ENCODE results near the gene ICAM1. TPM values are rescaled to one million over a fixed set of nuclear protein-coding genes. Genes with fewer than 3 reads are reported as not detected.
A peak's percentile ranks its signal among the peaks of the same experiment; 100 is the strongest.

ICAM1 gene
- total RNA-seq, 1 donor from 2014 or later: 9.6 TPM

DNA sequence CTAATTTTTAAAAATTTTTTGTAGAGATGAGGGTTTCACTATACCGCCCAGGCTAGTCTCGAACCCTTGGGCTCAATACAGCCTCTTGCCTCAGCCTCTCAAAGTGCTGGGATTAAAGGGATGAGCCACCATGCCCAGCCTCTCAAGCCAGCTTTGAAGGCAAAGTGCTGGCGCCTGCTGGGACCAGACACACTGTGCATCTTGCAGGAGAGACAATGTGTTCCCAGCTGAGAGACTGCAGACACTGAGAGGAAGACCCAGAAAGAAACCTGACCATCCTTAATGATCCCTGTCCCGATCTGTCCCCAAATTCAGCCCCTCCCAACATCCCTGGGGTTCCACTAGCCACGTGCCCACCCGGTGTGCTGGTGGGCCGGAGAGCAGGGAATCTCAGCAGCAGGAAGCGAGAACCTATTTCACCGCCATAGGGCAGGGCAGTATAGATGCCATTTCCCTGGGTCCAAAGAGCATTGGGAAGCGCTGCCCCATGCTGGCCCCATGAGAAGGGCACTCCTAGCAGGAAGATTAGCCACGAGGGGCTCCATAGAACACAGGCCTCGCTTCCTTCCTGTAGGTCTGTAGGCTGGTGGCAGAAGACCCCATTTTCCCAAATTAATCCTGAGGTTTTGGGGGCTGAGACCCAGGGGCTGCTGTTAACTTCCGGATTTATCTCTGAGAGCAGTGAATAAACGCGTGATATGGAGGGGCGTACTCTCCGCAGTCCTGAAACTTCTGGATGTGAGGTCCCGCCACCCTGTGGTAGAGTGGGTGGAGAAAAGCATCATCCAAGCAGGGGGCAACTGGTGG lies 61.4 kb downstream of the ICAM1 start:
- no peaks in the 10 kb centered on the region for H3K9me3 Mint-ChIP-seq
- peaks cover 3% of the 10 kb centered on the region for H3K36me3 Mint-ChIP-seq
- no peaks in the 10 kb centered on the region for H3K27me3 Mint-ChIP-seq (ENCODE audit: low read depth)
- H3K27ac Mint-ChIP-seq: peak overlapping the region; percentile 97
- H3K4me3 Mint-ChIP-seq: peak overlapping the region; percentile 96
- DNase-seq (ENCODE audit: low spot score in 2 of 2, unreplicated experiment in 2 of 2): no peak
- H3K4me1 Mint-ChIP-seq: peaks cover 23% of the 10 kb centered on the region
- no peak for TF ChIP-seq CTCF (IDR thresholded peaks at IDR 0.05; ENCODE audit: unreplicated experiment)

DNA sequence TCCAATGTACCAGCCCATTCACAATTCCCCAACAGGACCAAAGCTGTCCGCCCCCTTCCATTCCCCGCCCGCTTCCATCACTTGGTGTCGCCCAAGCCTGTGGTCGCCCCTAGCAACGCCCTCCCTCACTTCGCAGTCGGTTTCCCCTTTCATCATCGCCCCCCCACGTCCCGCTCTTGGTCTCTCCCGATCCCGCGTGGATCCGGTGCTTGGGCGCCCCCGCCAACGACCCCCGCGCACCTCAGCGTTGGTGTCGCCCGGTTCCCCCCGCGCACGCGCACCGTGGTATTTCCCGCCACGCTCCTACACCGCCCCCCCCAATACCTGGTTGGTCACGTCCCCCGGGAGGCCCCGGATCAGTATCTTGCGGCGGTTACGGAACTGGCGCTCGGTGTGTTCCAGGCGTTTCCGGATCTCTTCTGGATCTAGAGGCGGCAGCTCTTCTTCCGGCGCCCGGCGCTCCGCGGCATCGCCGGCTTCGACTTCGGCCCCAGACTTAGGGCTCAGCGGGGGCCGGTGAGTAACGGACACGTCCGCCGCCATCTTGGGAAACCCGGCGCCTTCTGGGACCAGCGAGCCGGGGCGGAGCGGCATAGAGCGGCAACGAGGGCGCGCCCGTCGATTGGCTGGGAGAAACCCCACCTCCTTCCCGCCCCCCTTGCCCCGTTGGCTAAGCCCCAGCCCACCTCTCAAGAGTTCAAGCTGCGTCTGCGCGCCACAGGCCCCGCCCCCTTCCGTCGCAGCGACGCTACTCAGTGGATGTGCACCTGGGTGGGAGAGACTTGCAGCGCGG lies 62.2 kb downstream of the ICAM1 start, which contains the start of gene RAVER1:
TSS of gene RAVER1 (minus strand) at position 565 of the 793 bp plus-strand sequence. CDS start at position 543, 22 bp downstream.
- no peaks in the 10 kb centered on the region for H3K27me3 Mint-ChIP-seq (ENCODE audit: low read depth)
- DNase-seq (ENCODE audit: low spot score in 2 of 2, unreplicated experiment in 2 of 2): peak; percentile 97
- H3K4me1 Mint-ChIP-seq: peaks cover 23% of the 10 kb centered on the region
- TF ChIP-seq CTCF (IDR thresholded peaks at IDR 0.05; ENCODE audit: unreplicated experiment): no peak
- peak within 1 kb of the TSS; percentile 96 for H3K4me3 Mint-ChIP-seq
- H3K27ac Mint-ChIP-seq: peak within 1 kb of the TSS; percentile 97
- peaks cover 3% of the 10 kb centered on the region for H3K36me3 Mint-ChIP-seq
- no peaks in the 10 kb centered on the region for H3K9me3 Mint-ChIP-seq

- no peak for DNase-seq (ENCODE audit: low spot score in 2 of 2, unreplicated experiment in 2 of 2)
- no peak for TF ChIP-seq CTCF (IDR thresholded peaks at IDR 0.05; ENCODE audit: unreplicated experiment)
- Mint-ChIP-seq H3K4me1 (peaks cover 23% of the 10 kb centered on the region), H3K4me3 (peak overlapping the region; percentile 96), H3K27ac (peak overlapping the region; percentile 97), H3K36me3 (peaks cover 3% of the 10 kb centered on the region), H3K9me3 (no peaks in the 10 kb centered on the region), H3K27me3 (ENCODE audit: low read depth) (no peaks in the 10 kb centered on the region)
Measured at GRCh38 chr19:10333758-10334587, 63.1 kb downstream of the ICAM1 start.

- Mint-ChIP-seq H3K4me1 (peaks cover 23% of the 10 kb centered on the region), H3K27me3 (ENCODE audit: low read depth) (no peaks in the 10 kb centered on the region), H3K27ac (no peak overlapping the region), H3K9me3 (no peaks in the 10 kb centered on the region), H3K4me3 (peak overlapping the region; percentile 96), H3K36me3 (peaks cover under 1% of the 10 kb centered on the region)
- TF ChIP-seq CTCF (IDR thresholded peaks at IDR 0.05; ENCODE audit: unreplicated experiment): no peak
- DNase-seq (ENCODE audit: low spot score in 2 of 2, unreplicated experiment in 2 of 2): peak; percentile 74 to 90
Measured at GRCh38 chr19:10334588-10335351, 63.9 kb downstream of the ICAM1 start.
